ENCODE measurements around the gene PRSS1. TPM values are rescaled to one million over a fixed set of nuclear protein-coding genes. Genes with fewer than 3 reads are reported as not detected.

The PRSS1 gene
- total RNA-seq, 1 donor from 2014 or later: not detected

DNA sequence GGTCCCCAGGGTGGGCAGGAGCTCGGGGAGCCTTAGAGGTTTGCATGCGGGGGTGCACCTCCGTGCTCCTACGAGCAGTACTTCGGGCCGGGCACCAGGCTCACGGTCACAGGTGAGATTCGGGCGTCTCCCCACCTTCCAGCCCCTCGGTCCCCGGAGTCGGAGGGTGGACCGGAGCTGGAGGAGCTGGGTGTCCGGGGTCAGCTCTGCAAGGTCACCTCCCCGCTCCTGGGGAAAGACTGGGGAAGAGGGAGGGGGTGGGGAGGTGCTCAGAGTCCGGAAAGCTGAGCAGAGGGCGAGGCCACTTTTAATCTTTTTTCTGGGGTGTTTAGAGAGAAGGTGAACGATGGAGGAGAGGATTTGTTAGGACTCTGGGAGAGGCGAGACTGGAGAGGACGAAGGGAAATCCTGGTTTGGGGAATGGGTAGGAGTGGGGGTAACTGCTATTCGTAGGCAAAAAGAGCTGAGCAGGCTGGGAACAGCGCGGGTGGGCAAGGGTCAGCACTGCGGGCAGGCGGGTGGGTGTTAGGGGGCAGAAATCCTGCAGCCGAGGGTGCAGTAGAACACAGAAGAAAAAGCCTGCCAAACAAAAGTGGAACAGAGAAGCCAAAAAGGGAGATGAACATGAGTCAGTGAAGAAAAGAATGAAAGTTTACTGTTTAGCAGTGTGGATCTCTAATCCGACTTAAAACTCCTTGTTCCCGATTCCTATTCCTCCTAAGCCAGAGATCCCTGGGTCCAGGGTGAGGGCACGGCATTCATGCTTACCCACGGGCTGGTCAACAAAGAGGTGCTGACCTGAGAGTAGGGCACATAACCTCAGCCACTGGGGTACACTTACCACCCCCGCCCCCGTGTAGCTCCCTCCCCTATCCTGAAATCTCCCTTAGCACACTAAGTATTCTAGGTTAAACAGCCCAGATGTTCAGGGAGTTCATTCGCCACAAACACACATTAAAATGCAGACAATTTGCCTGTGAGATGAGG lies 48.4 kb downstream of the PRSS1 start:
- no peak for TF ChIP-seq CTCF (IDR thresholded peaks at IDR 0.05)
- Mint-ChIP-seq H3K27ac (peak overlapping the region; percentile 99), H3K27me3 (no peaks in the 10 kb centered on the region), H3K36me3 (ENCODE audit: low read depth) (peaks cover 66% of the 10 kb centered on the region), H3K9me3 (no peaks in the 10 kb centered on the region), H3K4me3 (peak overlapping the region; percentile 97), H3K4me1 (peaks cover 84% of the 10 kb centered on the region)
- POLR2A ChIA-PET: interaction anchor here (0.8 to 20.4 kb wide), 11 partner anchors 12 to 1060 kb away, joined by 3 to 1916 read pairs (median 10); partner anchors contain the start of genes EPHB6, PRSS2 and SSBP1
- CTCF ChIA-PET: interaction anchor here (1.0 to 21.3 kb wide), 4 partner anchors 12 to 165 kb away, joined by 3 to 571 read pairs (median 57); no protein-coding TSS in a partner anchor
- intact Hi-C loops (cut with micrococcal nuclease): loop anchor here (1.0 kb wide), 2 partner anchors 11 to 57 kb away; no protein-coding TSS in a partner anchor
- ATAC-seq (ENCODE audit: low read depth) (peak; percentile 52), DNase-seq (peak; percentile 51)

DNA sequence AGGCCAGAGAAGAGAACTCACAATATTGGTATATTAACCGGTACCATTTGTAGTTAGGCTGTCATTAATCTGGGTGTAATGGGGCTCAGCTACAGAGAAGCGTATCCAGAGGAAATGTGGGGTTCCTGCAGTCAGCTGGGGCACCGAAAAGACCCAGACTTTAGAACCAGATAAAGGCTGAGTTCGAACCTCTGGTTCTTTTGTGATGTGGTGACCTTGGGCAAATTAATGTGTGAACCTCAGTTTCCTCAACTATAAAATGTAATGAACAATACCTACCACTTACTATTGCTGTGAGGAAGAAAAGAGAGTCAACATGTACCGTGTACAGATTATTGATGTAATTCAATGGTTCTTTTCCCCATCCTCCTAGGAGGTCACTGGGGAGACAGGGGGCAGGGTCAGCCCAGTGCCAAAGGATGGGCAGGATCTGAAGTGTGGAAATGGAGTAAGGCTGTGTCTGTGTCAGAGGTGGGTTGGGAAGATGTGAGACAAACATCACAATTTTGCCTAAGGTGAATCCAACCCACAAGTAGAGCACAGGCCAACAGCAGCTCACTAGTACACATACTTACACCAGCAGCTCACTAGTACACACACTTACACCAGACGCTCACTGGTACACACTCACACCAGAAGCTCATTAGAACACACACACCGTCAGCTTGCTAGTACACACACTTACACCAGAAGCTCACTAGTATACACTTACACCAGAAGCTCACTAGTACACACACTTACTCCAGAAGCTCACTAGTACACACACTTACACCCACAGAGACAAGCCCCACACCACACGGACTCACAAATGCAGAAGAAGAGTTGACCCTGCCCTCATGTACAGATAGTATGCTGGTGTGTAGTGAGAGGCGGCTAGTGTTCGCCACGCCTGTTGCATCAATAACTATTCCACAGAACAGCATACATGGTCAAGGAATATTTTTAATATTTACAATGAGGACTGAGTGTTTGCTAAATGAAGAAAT lies 49.5 kb downstream of the PRSS1 start:
- intact Hi-C loops (cut with micrococcal nuclease): loop anchor here (1.0 kb wide), 1 partner anchor 10 kb away; no protein-coding TSS in a partner anchor
- DNase-seq (no peak), ATAC-seq (ENCODE audit: low read depth) (no peak)
- Mint-ChIP-seq H3K36me3 (ENCODE audit: low read depth) (peaks cover 76% of the 10 kb centered on the region), H3K27me3 (no peaks in the 10 kb centered on the region), H3K4me3 (peak overlapping the region; percentile 97), H3K4me1 (peaks cover 80% of the 10 kb centered on the region), H3K9me3 (no peaks in the 10 kb centered on the region), H3K27ac (peak overlapping the region; percentile 99)
- CTCF ChIA-PET: interaction anchor here (1.0 to 21.3 kb wide), 4 partner anchors 11 to 166 kb away, joined by 3 to 571 read pairs (median 56); no protein-coding TSS in a partner anchor
- TF ChIP-seq CTCF (IDR thresholded peaks at IDR 0.05): no peak
- POLR2A ChIA-PET: interaction anchor here (0.8 to 20.4 kb wide), 3 partner anchors 11 to 210 kb away, joined by 3 to 1916 read pairs (median 325); no protein-coding TSS in a partner anchor

DNA sequence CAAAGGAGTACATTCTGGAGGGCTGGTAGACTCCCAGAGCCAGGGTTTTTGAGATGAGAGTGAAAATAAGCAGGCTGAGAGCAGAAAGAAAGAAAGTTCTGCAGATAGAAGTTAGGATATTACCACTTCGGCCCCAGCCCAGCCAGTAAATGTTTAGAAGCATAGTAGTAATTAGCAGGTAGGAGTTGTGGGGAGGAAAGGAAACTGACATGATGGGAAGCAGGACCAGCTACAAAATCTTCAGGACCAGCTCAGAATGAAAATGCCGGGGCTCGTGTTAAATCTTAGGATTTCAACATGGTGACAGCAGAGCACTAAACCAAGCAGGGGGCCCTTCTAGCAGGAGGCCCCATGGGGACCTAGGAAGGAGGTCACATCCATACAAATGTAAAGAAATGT lies 50.2 kb downstream of the PRSS1 start:
- no peaks in the 10 kb centered on the region for H3K27me3 Mint-ChIP-seq
- intact Hi-C loops (cut with micrococcal nuclease): no loop called here
- ATAC-seq (ENCODE audit: low read depth) (no peak), DNase-seq (no peak)
- peak overlapping the region; percentile 99 for H3K27ac Mint-ChIP-seq
- H3K9me3 Mint-ChIP-seq: no peaks in the 10 kb centered on the region
- peaks cover 80% of the 10 kb centered on the region for H3K4me1 Mint-ChIP-seq
- peaks cover 83% of the 10 kb centered on the region for H3K36me3 Mint-ChIP-seq (ENCODE audit: low read depth)
- no peak for TF ChIP-seq CTCF (IDR thresholded peaks at IDR 0.05)
- ChIA-PET POLR2A (interaction anchor here (6.2 to 20.4 kb wide), 2 partner anchors 10 to 14 kb away, joined by 325 to 1916 read pairs; no protein-coding TSS in a partner anchor), CTCF (interaction anchor here (1.2 to 21.3 kb wide), 3 partner anchors 10 to 167 kb away, joined by 3 to 571 read pairs (median 109); no protein-coding TSS in a partner anchor)
- peak overlapping the region; percentile 97 for H3K4me3 Mint-ChIP-seq

GRCh38 chr7:142800088-142800487 lies 50.8 kb downstream of the PRSS1 start:
- Mint-ChIP-seq H3K27me3 (no peaks in the 10 kb centered on the region), H3K4me1 (peaks cover 80% of the 10 kb centered on the region), H3K9me3 (no peaks in the 10 kb centered on the region), H3K36me3 (ENCODE audit: low read depth) (peaks cover 90% of the 10 kb centered on the region), H3K4me3 (peak overlapping the region; percentile 97), H3K27ac (peak overlapping the region; percentile 99)
- ATAC-seq (ENCODE audit: low read depth) (no peak), DNase-seq (no peak)
- CTCF ChIA-PET: interaction anchor here (1.2 to 21.3 kb wide), 3 partner anchors 10 to 168 kb away, joined by 3 to 571 read pairs (median 109); no protein-coding TSS in a partner anchor
- intact Hi-C loops (cut with micrococcal nuclease): no loop called here
- TF ChIP-seq CTCF (IDR thresholded peaks at IDR 0.05): no peak
- POLR2A ChIA-PET: interaction anchor here (6.2 to 20.4 kb wide), 2 partner anchors 9 to 14 kb away, joined by 325 to 1916 read pairs; no protein-coding TSS in a partner anchor

All from activated B cell treated with CpG ODN at 0.5 μM for 24 hours (primary cell).